H54 (cell line): Measurements from ENCODE around the gene TSN.
"Not testable (repeated sequence)": the region's sequence is repeated elsewhere in the genome, so short reads cannot be mapped to it uniquely, and the experiment has no call there.

Source experiments
- DNase-seq: peaks from one replicate; pipeline ENCODE4 v3.0.0; 2011; ENCODE audit warnings: low spot score, mixed read lengths; ENCODE audit not compliant: insufficient read length
- FAIRE-seq: peaks from 3 replicates; lab custom pipeline; 2011; peaks lifted over from hg19 to GRCh38; lab: Jason Lieb, UNC
- POLR2A ChIP-seq: IDR thresholded peaks from 2 replicates; pipeline ENCODE4 v1.6.1; 2011; ENCODE audit warnings: low read depth, mild to moderate bottlenecking, low read length

Gene TSN

GRCh38 chr2:121796239-121796638 is 40.8 kb downstream of the TSN start:
- DNase-seq, result no peak
- FAIRE-seq, result no peak
- no peak for TF ChIP-seq POLR2A

- DNase-seq (no peak), FAIRE-seq (no peak)
- no peak for TF ChIP-seq POLR2A
These were observed 43.2 kb downstream of the TSN start for GRCh38 chr2:121798617-121799016.

GRCh38 chr2:121801916-121802315 is 46.5 kb downstream of the TSN start:
- DNase-seq, result no peak
- no peak for TF ChIP-seq POLR2A
- no peak for FAIRE-seq

- no peak for DNase-seq
These were observed 48.1 kb downstream of the TSN start for GRCh38 chr2:121803503-121803902.

GRCh38 chr2:121804340-121804739 is 48.9 kb downstream of the TSN start:
- DNase-seq (no peak), FAIRE-seq (no peak)
- no peak for TF ChIP-seq POLR2A

More at GRCh38 chr2:121803503-121803902, 48.1 kb downstream of the TSN start:
- no peak for FAIRE-seq
- TF ChIP-seq POLR2A, result no peak

GRCh38 chr2:121804997-121805765 is 49.7 kb downstream of the TSN start:
- DNase-seq (no peak), FAIRE-seq (no peak)
- no peak for TF ChIP-seq POLR2A

- TF ChIP-seq POLR2A, result no peak
- FAIRE-seq (no peak), DNase-seq (no peak)
These were observed 50.3 kb downstream of the TSN start for GRCh38 chr2:121805766-121806143.

- FAIRE-seq, DNase-seq: not testable (repeated sequence)
These were observed 52.3 kb downstream of the TSN start for GRCh38 chr2:121807771-121808170.

GRCh38 chr2:121809607-121810006 is 54.2 kb downstream of the TSN start:
- FAIRE-seq (no peak), DNase-seq (no peak)
- no peak for TF ChIP-seq POLR2A

- TF ChIP-seq POLR2A, result no peak
- peak; percentile 44 for DNase-seq
- FAIRE-seq, result peak; percentile 80
These were observed 55.8 kb downstream of the TSN start for GRCh38 chr2:121810959-121811853.

- not testable (repeated sequence) for FAIRE-seq, DNase-seq
These were observed 57.6 kb downstream of the TSN start for GRCh38 chr2:121813083-121813482.

GRCh38 chr2:121815216-121815615 is 59.8 kb downstream of the TSN start:
- no peak for DNase-seq

GRCh38 chr2:121816797-121817196 is 61.3 kb downstream of the TSN start:
- no peak for TF ChIP-seq POLR2A
- FAIRE-seq, result no peak
- DNase-seq, result no peak

More at GRCh38 chr2:121815216-121815615, 59.8 kb downstream of the TSN start:
- no peak for TF ChIP-seq POLR2A
- no peak for FAIRE-seq

GRCh38 chr2:121817304-121817703 is 61.9 kb downstream of the TSN start:
- not testable (repeated sequence) for FAIRE-seq, DNase-seq
